GM23338 (cell line): ENCODE results near the gene PPP1R3G. TPM values are rescaled to one million over a fixed set of nuclear protein-coding genes. Genes with fewer than 3 reads are reported as not detected.

Source experiments
- ATAC-seq: fragments of 200-7000 bp; cut with Tn5 transposase; 3 replicates; pipeline ENCODE4 v1.9.1; 2020
- DNase-seq: peaks from one replicate; pipeline ENCODE4 v3.0.0-alpha.2; 2015; ENCODE audit warnings: low spot score
- H2AFZ ChIP-seq: fragments of 200-600 bp; sonication (generic); 2 replicates; pipeline ENCODE4 v1.8.0; 2016; ENCODE audit warnings: antibody characterized with exemption, mild to moderate bottlenecking, moderate library complexity
- H3F3A ChIP-seq: fragments of 200-600 bp; sonication (generic); replicated peaks from 2 replicates; pipeline ENCODE4 v1.8.0; 2017; ENCODE audit warnings: antibody characterized with exemption, mixed run types, low read depth
- H3K27ac ChIP-seq: fragments of 200-600 bp; sonication (generic); 2 replicates; pipeline ENCODE4 v1.6.1; 2016; ENCODE audit warnings: low read depth
- H3K27me3 ChIP-seq: fragments of 200-600 bp; sonication (generic); 2 replicates; pipeline ENCODE4 v1.8.0; 2016; ENCODE audit warnings: mild to moderate bottlenecking, mixed run types, moderate library complexity; ENCODE audit not compliant: insufficient read depth
- H3K36me3 ChIP-seq: fragments of 200-600 bp; sonication (generic); 2 replicates; pipeline ENCODE4 v1.8.0; 2016; ENCODE audit warnings: mild to moderate bottlenecking; ENCODE audit not compliant: insufficient read depth
- H3K4me1 ChIP-seq: fragments of 200-600 bp; sonication (generic); 2 replicates; pipeline ENCODE4 v1.8.0; 2016; ENCODE audit warnings: mild to moderate bottlenecking, moderate library complexity; ENCODE audit not compliant: insufficient read depth
- H3K4me2 ChIP-seq: fragments of 200-600 bp; sonication (generic); 2 replicates; pipeline ENCODE4 v1.7.1; 2017; ENCODE audit warnings: mixed run types
- H3K4me3 ChIP-seq: fragments of 200-600 bp; sonication (generic); 2 replicates; pipeline ENCODE4 v1.6.1; 2016; ENCODE audit warnings: mixed run types
- H3K79me2 ChIP-seq: fragments of 200-600 bp; sonication (generic); replicated peaks from 2 replicates; pipeline ENCODE4 v1.8.0; 2017; ENCODE audit warnings: mild to moderate bottlenecking; ENCODE audit not compliant: insufficient read depth
- H3K9me2 ChIP-seq: fragments of 200-600 bp; sonication (generic); 2 replicates; pipeline ENCODE4 v1.8.0; 2017; ENCODE audit not compliant: insufficient read depth
- H4K20me1 ChIP-seq: fragments of 200-600 bp; sonication (generic); replicated peaks from 2 replicates; pipeline ENCODE4 v1.8.0; 2017; ENCODE audit warnings: mild to moderate bottlenecking; ENCODE audit not compliant: insufficient read depth
- H3K27ac Mint-ChIP-seq: 2 replicates; pipeline ENCODE4 v1.8.0; 2020; ENCODE audit warnings: inconsistent platforms, mild to moderate bottlenecking, moderate library complexity, mixed read lengths
- H3K27me3 Mint-ChIP-seq: 3 replicates; pipeline ENCODE4 v1.8.0; 2022; ENCODE audit warnings: low read depth, mild to moderate bottlenecking, moderate library complexity, mixed read lengths, inconsistent platforms; ENCODE audit not compliant: insufficient read depth, poor library complexity
- H3K36me3 Mint-ChIP-seq: 3 replicates; pipeline ENCODE4 v1.8.0; 2021; ENCODE audit warnings: low read depth, mild to moderate bottlenecking, inconsistent platforms, moderate library complexity, mixed read lengths
- H3K4me1 Mint-ChIP-seq: 3 replicates; pipeline ENCODE4 v1.8.0; 2020; ENCODE audit warnings: mild to moderate bottlenecking, inconsistent platforms, mixed read lengths
- H3K4me3 Mint-ChIP-seq: 3 replicates; pipeline ENCODE4 v1.8.0; 2021; ENCODE audit warnings: moderate library complexity, mild to moderate bottlenecking, inconsistent platforms, mixed read lengths
- H3K9me3 Mint-ChIP-seq: 3 replicates; pipeline ENCODE4 v1.8.0; 2020; ENCODE audit warnings: moderate library complexity, mild to moderate bottlenecking, inconsistent platforms, mixed read lengths
- CREB1 ChIP-seq: fragments of 250-450 bp; sonication (Bioruptor Pico); IDR thresholded peaks from 2 replicates; pipeline ENCODE4 v1.5.0; 2020; ENCODE audit warnings: low read depth, mild to moderate bottlenecking, moderate library complexity
- CTCF ChIP-seq, 2 experiments: fragments of 200-600 bp in 1 of 2; sonication (generic) in 1 of 2; conservative IDR thresholded peaks; 2 replicates each; pipeline versions ENCODE4 v1.5.1 to v1.6.1; 2016 to 2017; ENCODE audit warnings: antibody characterized with exemption in 2 of 2, low read depth in 2 of 2, mild to moderate bottlenecking in 2 of 2, moderate library complexity in 1 of 2
- ETS1 ChIP-seq: IDR thresholded peaks from 2 replicates; pipeline ENCODE4 v1.6.1; 2016; ENCODE audit warnings: antibody characterized with exemption
- EZH2 ChIP-seq: fragments of 200-600 bp; sonication (generic); IDR thresholded peaks from one replicate; pipeline ENCODE4 v1.8.0; 2017; ENCODE audit warnings: antibody characterized with exemption, mild to moderate bottlenecking, low read depth; ENCODE audit not compliant: unreplicated experiment
- EZH2phosphoT487 ChIP-seq: fragments of 200-600 bp; sonication (generic); IDR thresholded peaks from one replicate; pipeline ENCODE4 v1.8.1; 2018; ENCODE audit warnings: antibody characterized with exemption; ENCODE audit not compliant: unreplicated experiment
- JUNB ChIP-seq: IDR thresholded peaks from one replicate; pipeline ENCODE4 v1.6.1; 2016; ENCODE audit warnings: antibody characterized with exemption; ENCODE audit not compliant: unreplicated experiment
- NANOG ChIP-seq: IDR thresholded peaks from 2 replicates; pipeline ENCODE4 v1.6.1; 2016; ENCODE audit warnings: antibody characterized with exemption, borderline replicate concordance
- POLR2AphosphoS5 ChIP-seq: IDR thresholded peaks from 2 replicates; pipeline ENCODE4 v1.6.1; 2016; ENCODE audit warnings: antibody characterized with exemption, low read depth
- REST ChIP-seq: IDR thresholded peaks from one replicate; pipeline ENCODE4 v1.6.1; 2018; ENCODE audit warnings: antibody characterized with exemption; ENCODE audit not compliant: unreplicated experiment
- STAT1 ChIP-seq: IDR thresholded peaks from one replicate; pipeline ENCODE4 v1.6.1; 2016; ENCODE audit warnings: antibody characterized with exemption; ENCODE audit not compliant: unreplicated experiment
- ZNF114 ChIP-seq: fragments of 250-450 bp; sonication (Bioruptor Pico); IDR thresholded peaks from 2 replicates; pipeline ENCODE4 v1.5.0; 2020; ENCODE audit warnings: mild to moderate bottlenecking, moderate library complexity
- ZNF331 ChIP-seq: fragments of 250-450 bp; sonication (Bioruptor Pico); IDR thresholded peaks from 2 replicates; pipeline ENCODE4 v1.5.0; 2020; ENCODE audit warnings: low read depth, mild to moderate bottlenecking, moderate library complexity
- ZNF462 ChIP-seq: fragments of 250-450 bp; sonication (Bioruptor Pico); IDR thresholded peaks from 2 replicates; pipeline ENCODE4 v1.5.0; 2020; ENCODE audit warnings: mild to moderate bottlenecking, moderate library complexity
- polyA plus RNA-seq: library from polyadenylated mRNA; unstranded; fragments of >200 nt; fragmentation: Nextera tagmentation; extraction: Ambion mirVana; gene quantifications from 2 replicates; pipeline ENCODE4 v1.2.1, GENCODE V29; 2016
- total RNA-seq: library from RNA; depleted of rRNA; stranded (reverse); fragments of >200 nt; shearing (Covaris generic); gene quantifications from 2 replicates; pipeline ENCODE4 v1.2.3, GENCODE V29; 2014

The PPP1R3G gene
- total and polyA plus RNA-seq, 2 experiments from 2014 or later: 0.13 to 0.24 TPM

GRCh38 chr6:5081182-5081581, 4.0 kb upstream of the PPP1R3G start:
- H3K4me2 ChIP-seq: no peak overlapping the region
- H3K9me2 ChIP-seq: no peaks in the 10 kb centered on the region
- H3K27ac Mint-ChIP-seq: no peak overlapping the region
- no peaks in the 10 kb centered on the region; the same call in 1 of the 2 replicates for H4K20me1 ChIP-seq
- peaks cover 34% of the 10 kb centered on the region for H3K27me3 Mint-ChIP-seq
- H3K27ac ChIP-seq: no peak overlapping the region
- no peak overlapping the region for H3K4me3 Mint-ChIP-seq
- H3K9me3 Mint-ChIP-seq: peaks cover 4% of the 10 kb centered on the region; the same call in 1 of the 3 replicates
- no peak for TF ChIP-seq STAT1
- TF ChIP-seq CTCF (conservative IDR thresholded peaks at IDR 0.05; ENCODE audit: low read depth in 2 of 2): no peak
- TF ChIP-seq EZH2: no peak
- TF ChIP-seq POLR2AphosphoS5: no peak
- no peak for TF ChIP-seq ZNF331 (CRISPR knock-in tag)
- TF ChIP-seq ZNF114 (CRISPR knock-in tag): no peak
- TF ChIP-seq ETS1: no peak
- no peak for TF ChIP-seq JUNB
- TF ChIP-seq EZH2phosphoT487: no peak
- TF ChIP-seq NANOG: no peak
- no peak for TF ChIP-seq ZNF462 (CRISPR knock-in tag)
- TF ChIP-seq REST: no peak
- TF ChIP-seq CREB1: no peak
- H3K27me3 ChIP-seq: peaks cover 50% of the 10 kb centered on the region
- H2AFZ ChIP-seq: no peak overlapping the region
- no peaks in the 10 kb centered on the region for H3K4me1 ChIP-seq
- H3K79me2 ChIP-seq: no peaks in the 10 kb centered on the region
- no peak for DNase-seq
- H3K4me3 ChIP-seq: no peak overlapping the region
- no peaks in the 10 kb centered on the region for H3K4me1 Mint-ChIP-seq
- H3K36me3 ChIP-seq: no peaks in the 10 kb centered on the region
- no peaks in the 10 kb centered on the region for H3F3A ChIP-seq
- no peaks in the 10 kb centered on the region; the same call in 2 of the 3 replicates for H3K36me3 Mint-ChIP-seq
- no peak for ATAC-seq
